BE2C (cell line): ENCODE data around the gene VTCN1.

ENCODE experiments used
- DNase-seq: peaks from one replicate; pipeline ENCODE4 v3.0.0-alpha.2; 2020
- H3K27me3 ChIP-seq: fragments of 250-450 bp; sonication (Bioruptor Pico); 2 replicates; pipeline ENCODE4 v1.5.1; 2020; ENCODE audit warnings: mild to moderate bottlenecking
- H3K36me3 ChIP-seq: fragments of 250-450 bp; sonication (Bioruptor Pico); 2 replicates; pipeline ENCODE4 v1.5.1; 2020; ENCODE audit warnings: mild to moderate bottlenecking
- H3K4me1 ChIP-seq: fragments of 250-450 bp; sonication (Bioruptor Pico); 2 replicates; pipeline ENCODE4 v1.5.1; 2020
- H3K4me3 ChIP-seq: 2 replicates; pipeline ENCODE4 v1.5.1; 2011; ENCODE audit warnings: low read depth, low read length
- H3K9me3 ChIP-seq: fragments of 250-450 bp; sonication (Bioruptor Pico); 2 replicates; pipeline ENCODE4 v1.5.1; 2020
- CTCF ChIP-seq: IDR thresholded peaks from 2 replicates; pipeline ENCODE4 v1.5.1; 2012; ENCODE audit warnings: mild to moderate bottlenecking, low read depth, low read length

VTCN1 gene

GRCh38 chr1:117177376-117177775 lies 33.4 kb downstream of the VTCN1 start:
- no peaks in the 10 kb centered on the region; the same call in 1 of the 2 replicates for H3K9me3 ChIP-seq
- DNase-seq, result no peak
- TF ChIP-seq CTCF, result no peak
- H3K4me3 ChIP-seq, result no peak overlapping the region
- no peaks in the 10 kb centered on the region for H3K36me3 ChIP-seq
- no peaks in the 10 kb centered on the region; the same call in 1 of the 2 replicates for H3K4me1 ChIP-seq
- no peaks in the 10 kb centered on the region for H3K27me3 ChIP-seq

- Histone ChIP-seq H3K4me3 (no peak overlapping the region), H3K4me1 (no peaks in the 10 kb centered on the region; the same call in 1 of the 2 replicates), H3K36me3 (no peaks in the 10 kb centered on the region), H3K9me3 (no peaks in the 10 kb centered on the region; the same call in 1 of the 2 replicates), H3K27me3 (no peaks in the 10 kb centered on the region)
- no peak for DNase-seq
- no peak for TF ChIP-seq CTCF
Observed at GRCh38 chr1:117176579-117176978, 34.1 kb downstream of the VTCN1 start.

GRCh38 chr1:117174851-117175250 lies 35.9 kb downstream of the VTCN1 start:
- H3K27me3 ChIP-seq, result no peaks in the 10 kb centered on the region
- H3K4me1 ChIP-seq, result no peaks in the 10 kb centered on the region; the same call in 1 of the 2 replicates
- H3K36me3 ChIP-seq, result no peaks in the 10 kb centered on the region
- H3K4me3 ChIP-seq, result no peak overlapping the region
- no peaks in the 10 kb centered on the region; the same call in 1 of the 2 replicates for H3K9me3 ChIP-seq
- TF ChIP-seq CTCF, result no peak
- DNase-seq, result no peak

GRCh38 chr1:117173691-117174090 lies 37.0 kb downstream of the VTCN1 start:
- Histone ChIP-seq H3K4me1 (no peaks in the 10 kb centered on the region; the same call in 1 of the 2 replicates), H3K4me3 (no peak overlapping the region), H3K9me3 (no peaks in the 10 kb centered on the region; the same call in 1 of the 2 replicates), H3K27me3 (no peaks in the 10 kb centered on the region), H3K36me3 (no peaks in the 10 kb centered on the region)
- no peak for TF ChIP-seq CTCF
- peak; percentile 59 for DNase-seq

- H3K4me3 ChIP-seq, result no peak overlapping the region
- H3K9me3 ChIP-seq, result no peaks in the 10 kb centered on the region; the same call in 1 of the 2 replicates
- H3K4me1 ChIP-seq, result no peaks in the 10 kb centered on the region; the same call in 1 of the 2 replicates
- no peak for TF ChIP-seq CTCF
- H3K36me3 ChIP-seq, result no peaks in the 10 kb centered on the region
- H3K27me3 ChIP-seq, result no peaks in the 10 kb centered on the region
- DNase-seq, result no peak
Observed at GRCh38 chr1:117173006-117173405, 37.7 kb downstream of the VTCN1 start.

GRCh38 chr1:117171900-117172511 lies 38.7 kb downstream of the VTCN1 start:
- no peak for TF ChIP-seq CTCF
- no peaks in the 10 kb centered on the region; the same call in 1 of the 2 replicates for H3K4me1 ChIP-seq
- H3K9me3 ChIP-seq, result no peaks in the 10 kb centered on the region; the same call in 1 of the 2 replicates
- H3K4me3 ChIP-seq, result no peak overlapping the region
- no peak for DNase-seq
- H3K36me3 ChIP-seq, result no peaks in the 10 kb centered on the region
- H3K27me3 ChIP-seq, result no peaks in the 10 kb centered on the region
